ENCODE data around the gene EGFL6.

Gene EGFL6

DNA sequence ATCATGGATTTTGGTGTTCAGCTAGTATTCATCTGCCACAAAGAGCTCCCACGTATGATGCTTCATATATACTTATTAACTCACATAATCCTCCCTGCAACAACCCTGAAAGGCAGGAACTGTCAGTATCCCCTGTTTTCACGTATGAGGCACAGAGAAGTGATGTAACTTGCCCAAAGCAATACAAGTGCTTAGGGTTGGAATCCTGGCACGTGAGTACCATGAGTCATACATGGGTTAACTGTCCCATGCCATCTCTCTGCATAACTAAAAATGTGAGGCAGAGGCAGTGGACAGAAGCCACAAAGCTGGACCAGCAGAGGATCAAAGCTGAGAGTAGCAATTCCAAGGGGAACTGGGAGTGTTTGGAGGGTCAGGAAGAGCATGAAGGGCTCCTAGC lies 35.7 kb upstream of the EGFL6 start:
- H3K27me3 ChIP-seq (ENCODE audit: low read depth, low read length): no peaks in the 10 kb centered on the region
- no peaks in the 10 kb centered on the region for H3K79me2 ChIP-seq (ENCODE audit: low read length)
- H3K4me1 ChIP-seq (ENCODE audit: low read length): no peaks in the 10 kb centered on the region
- no peak overlapping the region for H3K4me2 ChIP-seq (ENCODE audit: low read length)
- H2AFZ ChIP-seq (ENCODE audit: low read depth, low read length): no peak overlapping the region
- H3K36me3 ChIP-seq (replicated peaks; ENCODE audit: low read depth, low read length): no peaks in the 10 kb centered on the region
- TF ChIP-seq EZH2phosphoT487 (IDR thresholded peaks at IDR 0.05; ENCODE audit: low read depth): no peak
- H3K9ac ChIP-seq (ENCODE audit: low read length): no peak overlapping the region
- H4K20me1 ChIP-seq (ENCODE audit: insufficient read depth, low read length): no peaks in the 10 kb centered on the region
- H3K4me3 ChIP-seq (ENCODE audit: low read length): no peak overlapping the region
- H3K27ac ChIP-seq (ENCODE audit: low read length): no peak overlapping the region
- no peaks in the 10 kb centered on the region for H3K9me3 ChIP-seq (ENCODE audit: insufficient read depth, low read length)

DNA sequence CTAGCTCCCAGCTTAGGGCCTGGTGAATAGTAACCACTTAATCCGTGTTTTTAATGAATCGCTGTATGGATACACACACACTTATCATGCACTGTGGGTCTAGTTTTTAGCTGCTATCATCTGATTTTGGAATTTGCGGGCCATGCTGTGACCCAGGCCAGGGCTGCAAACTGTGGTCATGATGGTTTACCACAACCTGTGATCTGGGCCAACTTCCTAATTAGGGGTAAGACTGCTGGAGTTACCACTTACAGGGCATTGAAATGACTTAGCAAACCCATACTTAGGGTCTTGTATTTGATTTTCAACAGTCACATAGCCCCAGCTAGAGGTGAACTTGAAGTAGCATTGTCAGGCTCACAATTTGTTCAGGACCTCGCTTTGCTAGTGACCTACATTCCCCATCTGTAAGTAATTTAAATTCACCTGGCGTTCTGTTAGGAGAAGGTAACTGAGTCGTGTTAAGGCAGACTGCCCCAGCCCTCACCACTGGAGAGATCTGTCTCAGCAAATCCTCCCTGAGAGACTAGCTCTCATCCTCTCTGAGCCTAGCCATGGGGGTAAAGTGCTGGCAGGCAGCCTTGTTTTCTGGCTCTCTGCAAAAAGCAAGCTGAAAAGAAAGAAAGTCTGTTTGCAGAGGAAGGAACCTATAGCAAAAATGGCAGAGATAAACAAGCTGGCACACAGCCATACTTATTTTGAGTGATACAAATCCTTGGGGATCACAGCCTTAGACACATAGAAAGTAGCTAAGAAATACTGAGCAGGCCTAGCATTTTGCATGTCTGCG lies 33.8 kb upstream of the EGFL6 start:
- no peak overlapping the region for H3K4me3 ChIP-seq (ENCODE audit: low read length)
- no peaks in the 10 kb centered on the region for H3K9me3 ChIP-seq (ENCODE audit: insufficient read depth, low read length)
- no peak overlapping the region for H3K9ac ChIP-seq (ENCODE audit: low read length)
- H3K27ac ChIP-seq (ENCODE audit: low read length): no peak overlapping the region
- no peaks in the 10 kb centered on the region for H3K27me3 ChIP-seq (ENCODE audit: low read depth, low read length)
- H3K4me2 ChIP-seq (ENCODE audit: low read length): no peak overlapping the region
- no peak for TF ChIP-seq EZH2phosphoT487 (IDR thresholded peaks at IDR 0.05; ENCODE audit: low read depth)
- TF ChIP-seq, protein P1, sequence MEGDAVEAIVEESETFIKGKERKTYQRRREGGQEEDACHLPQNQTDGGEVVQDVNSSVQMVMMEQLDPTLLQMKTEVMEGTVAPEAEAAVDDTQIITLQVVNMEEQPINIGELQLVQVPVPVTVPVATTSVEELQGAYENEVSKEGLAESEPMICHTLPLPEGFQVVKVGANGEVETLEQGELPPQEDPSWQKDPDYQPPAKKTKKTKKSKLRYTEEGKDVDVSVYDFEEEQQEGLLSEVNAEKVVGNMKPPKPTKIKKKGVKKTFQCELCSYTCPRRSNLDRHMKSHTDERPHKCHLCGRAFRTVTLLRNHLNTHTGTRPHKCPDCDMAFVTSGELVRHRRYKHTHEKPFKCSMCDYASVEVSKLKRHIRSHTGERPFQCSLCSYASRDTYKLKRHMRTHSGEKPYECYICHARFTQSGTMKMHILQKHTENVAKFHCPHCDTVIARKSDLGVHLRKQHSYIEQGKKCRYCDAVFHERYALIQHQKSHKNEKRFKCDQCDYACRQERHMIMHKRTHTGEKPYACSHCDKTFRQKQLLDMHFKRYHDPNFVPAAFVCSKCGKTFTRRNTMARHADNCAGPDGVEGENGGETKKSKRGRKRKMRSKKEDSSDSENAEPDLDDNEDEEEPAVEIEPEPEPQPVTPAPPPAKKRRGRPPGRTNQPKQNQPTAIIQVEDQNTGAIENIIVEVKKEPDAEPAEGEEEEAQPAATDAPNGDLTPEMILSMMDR (IDR thresholded peaks at IDR 0.05; ENCODE audit: low read depth, low read length): no peak
- H2AFZ ChIP-seq (ENCODE audit: low read depth, low read length): no peak overlapping the region
- no peaks in the 10 kb centered on the region for H4K20me1 ChIP-seq (ENCODE audit: insufficient read depth, low read length)
- H3K36me3 ChIP-seq (replicated peaks; ENCODE audit: low read depth, low read length): no peaks in the 10 kb centered on the region
- no peaks in the 10 kb centered on the region for H3K79me2 ChIP-seq (ENCODE audit: low read length)
- no peaks in the 10 kb centered on the region for H3K4me1 ChIP-seq (ENCODE audit: low read length)

DNA sequence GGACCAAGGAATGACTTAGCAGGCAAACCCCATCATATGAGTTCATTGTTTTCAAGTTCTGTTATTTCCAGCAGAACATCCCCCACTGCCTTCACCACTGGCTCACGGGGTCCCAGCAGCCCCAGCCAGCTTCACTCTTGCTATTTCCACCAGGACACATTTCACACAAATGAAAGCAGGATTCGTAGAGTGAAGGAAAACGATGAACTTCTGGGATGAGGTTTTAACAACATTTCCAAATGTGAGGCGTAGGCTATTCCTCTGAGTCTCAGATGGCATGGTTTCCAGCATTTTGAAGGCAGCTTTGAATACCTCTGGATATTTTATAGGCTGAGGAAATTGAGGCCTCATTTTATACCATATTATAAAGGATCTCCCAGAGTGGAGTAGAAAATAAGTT lies 32.9 kb upstream of the EGFL6 start:
- Histone ChIP-seq H3K36me3 (replicated peaks; ENCODE audit: low read depth, low read length) (no peaks in the 10 kb centered on the region), H3K9me3 (ENCODE audit: insufficient read depth, low read length) (no peaks in the 10 kb centered on the region), H3K4me2 (ENCODE audit: low read length) (no peak overlapping the region), H3K4me3 (ENCODE audit: low read length) (no peak overlapping the region), H4K20me1 (ENCODE audit: insufficient read depth, low read length) (no peaks in the 10 kb centered on the region), H3K4me1 (ENCODE audit: low read length) (no peaks in the 10 kb centered on the region), H3K79me2 (ENCODE audit: low read length) (no peaks in the 10 kb centered on the region), H3K27ac (ENCODE audit: low read length) (no peak overlapping the region), H3K27me3 (ENCODE audit: low read depth, low read length) (no peaks in the 10 kb centered on the region), H3K9ac (ENCODE audit: low read length) (no peak overlapping the region), H2AFZ (ENCODE audit: low read depth, low read length) (no peak overlapping the region)
- no peak for TF ChIP-seq EZH2phosphoT487 (IDR thresholded peaks at IDR 0.05; ENCODE audit: low read depth)
- TF ChIP-seq, protein P1 (IDR thresholded peaks at IDR 0.05; ENCODE audit: low read depth, low read length): no peak

DNA sequence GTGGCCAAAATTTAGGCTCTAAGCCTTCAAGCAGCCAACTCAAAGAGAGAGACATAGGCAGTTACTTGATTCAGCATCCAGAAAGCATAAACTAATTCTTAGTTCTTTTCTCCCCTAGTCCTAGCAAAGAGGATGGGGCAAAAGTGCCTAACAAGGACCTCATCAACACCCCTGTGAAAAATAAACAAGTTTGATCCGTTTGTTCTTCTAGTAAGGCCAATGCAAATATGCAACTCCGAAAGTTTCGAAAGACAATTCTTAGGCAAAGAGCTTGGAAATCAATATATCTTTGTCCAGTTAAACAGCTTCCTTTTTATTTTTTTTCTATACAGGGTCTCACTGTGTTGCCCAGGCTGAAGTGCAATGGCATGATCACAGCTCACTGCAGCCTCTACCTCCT lies 31.0 kb upstream of the EGFL6 start:
- Histone ChIP-seq H3K27me3 (ENCODE audit: low read depth, low read length) (no peaks in the 10 kb centered on the region), H3K79me2 (ENCODE audit: low read length) (no peaks in the 10 kb centered on the region), H3K4me3 (ENCODE audit: low read length) (no peak overlapping the region), H3K4me1 (ENCODE audit: low read length) (no peaks in the 10 kb centered on the region), H3K4me2 (ENCODE audit: low read length) (no peak overlapping the region), H2AFZ (ENCODE audit: low read depth, low read length) (no peak overlapping the region), H3K9ac (ENCODE audit: low read length) (no peak overlapping the region), H4K20me1 (ENCODE audit: insufficient read depth, low read length) (no peaks in the 10 kb centered on the region), H3K36me3 (replicated peaks; ENCODE audit: low read depth, low read length) (no peaks in the 10 kb centered on the region), H3K9me3 (ENCODE audit: insufficient read depth, low read length) (no peaks in the 10 kb centered on the region), H3K27ac (ENCODE audit: low read length) (no peak overlapping the region)
- no peak for TF ChIP-seq EZH2phosphoT487 (IDR thresholded peaks at IDR 0.05; ENCODE audit: low read depth)
- TF ChIP-seq, protein P1 (IDR thresholded peaks at IDR 0.05; ENCODE audit: low read depth, low read length): no peak
